ENCODE data around the gene SRM.
"Not testable (repeated sequence)": the region's sequence is repeated elsewhere in the genome, so short reads cannot be mapped to it uniquely, and the experiment has no call there.

SRM gene

GRCh38 chr1:11059968-11060830 lies at the start of gene SRM:
SRM (minus strand) TSS chr1:11060018; CDS start chr1:11059943, 75 bp downstream.
- no peak for FAIRE-seq

- no peak for FAIRE-seq
These were observed 49.4 kb upstream of the SRM start for GRCh38 chr1:11109047-11109760.

- no peak for FAIRE-seq
These were observed 47.8 kb upstream of the SRM start for GRCh38 chr1:11107599-11107998.

GRCh38 chr1:11105586-11105985 lies 45.8 kb upstream of the SRM start:
- FAIRE-seq, result no peak

GRCh38 chr1:11101347-11101746 lies 41.5 kb upstream of the SRM start:
- FAIRE-seq, result no peak

GRCh38 chr1:11100806-11101205 lies 41.0 kb upstream of the SRM start:
- not testable (repeated sequence) for FAIRE-seq

GRCh38 chr1:11100149-11100493 lies 40.3 kb upstream of the SRM start:
- no peak for FAIRE-seq

- peak; percentile 6 for FAIRE-seq
These were observed 39.7 kb upstream of the SRM start, which contains the start of gene EXOSC10 for GRCh38 chr1:11099310-11100148. EXOSC10 (minus strand) TSS chr1:11099869; CDS start chr1:11099831, 38 bp downstream.

GRCh38 chr1:11098931-11099309 lies 39.1 kb upstream of the SRM start:
- FAIRE-seq, result no peak

- FAIRE-seq, result not testable (repeated sequence)
These were observed 24.0 kb upstream of the SRM start for GRCh38 chr1:11083784-11084183.

GRCh38 chr1:11080931-11081330 lies 21.1 kb upstream of the SRM start:
- no peak for FAIRE-seq

- FAIRE-seq, result no peak
These were observed 18.8 kb upstream of the SRM start for GRCh38 chr1:11078631-11079030.

GRCh38 chr1:11073398-11073797 lies 13.6 kb upstream of the SRM start:
- not testable (repeated sequence) for FAIRE-seq

- FAIRE-seq, result no peak
These were observed 12.5 kb upstream of the SRM start for GRCh38 chr1:11072216-11072917.

- no peak for FAIRE-seq
These were observed 11.8 kb upstream of the SRM start for GRCh38 chr1:11071463-11072215.

- FAIRE-seq, result no peak
These were observed 11.1 kb upstream of the SRM start for GRCh38 chr1:11070876-11071275.

- FAIRE-seq, result no peak
These were observed 9.0 kb upstream of the SRM start for GRCh38 chr1:11068600-11069473.

GRCh38 chr1:11067716-11068599 lies 8.1 kb upstream of the SRM start:
- no peak for FAIRE-seq

- FAIRE-seq, result no peak
These were observed 6.0 kb upstream of the SRM start for GRCh38 chr1:11065796-11066195.

GRCh38 chr1:11064942-11065341 lies 5.1 kb upstream of the SRM start:
- no peak for FAIRE-seq
